ENCODE measurements around the gene ACACB.

ACACB gene

GRCh38 chr12:109277255-109277898, 161.0 kb downstream of the ACACB start:
- no peak for DNase-seq (ENCODE audit: low read depth in 2 of 2)

GRCh38 chr12:109277899-109278762, 161.7 kb downstream of the ACACB start:
- no peak for DNase-seq (ENCODE audit: low read depth in 2 of 2)

GRCh38 chr12:109278912-109279311, 162.5 kb downstream of the ACACB start:
- no peak for DNase-seq (ENCODE audit: low read depth in 2 of 2)

DNA sequence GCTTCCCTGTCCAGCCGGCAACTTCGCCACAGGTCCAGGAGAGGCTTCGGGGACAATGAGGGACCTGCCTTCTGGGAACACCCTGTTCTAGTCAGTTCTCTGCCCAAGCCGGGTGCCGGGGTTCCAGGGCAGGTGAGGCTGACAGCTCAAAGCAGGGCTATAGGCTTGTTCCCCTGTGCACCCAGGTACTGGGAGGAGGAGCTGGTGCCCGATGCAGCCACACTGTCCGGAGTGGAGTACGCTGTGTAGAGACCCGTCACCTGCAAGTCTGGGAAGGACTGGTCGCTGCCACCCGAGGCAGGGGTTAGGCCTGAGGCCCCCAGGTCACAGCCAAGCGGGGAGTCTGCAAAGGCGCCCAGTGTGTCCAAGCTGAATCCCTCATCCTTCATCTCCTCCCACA, 163.1 kb downstream of the ACACB start:
- no peak for DNase-seq (ENCODE audit: low read depth in 2 of 2)

DNA sequence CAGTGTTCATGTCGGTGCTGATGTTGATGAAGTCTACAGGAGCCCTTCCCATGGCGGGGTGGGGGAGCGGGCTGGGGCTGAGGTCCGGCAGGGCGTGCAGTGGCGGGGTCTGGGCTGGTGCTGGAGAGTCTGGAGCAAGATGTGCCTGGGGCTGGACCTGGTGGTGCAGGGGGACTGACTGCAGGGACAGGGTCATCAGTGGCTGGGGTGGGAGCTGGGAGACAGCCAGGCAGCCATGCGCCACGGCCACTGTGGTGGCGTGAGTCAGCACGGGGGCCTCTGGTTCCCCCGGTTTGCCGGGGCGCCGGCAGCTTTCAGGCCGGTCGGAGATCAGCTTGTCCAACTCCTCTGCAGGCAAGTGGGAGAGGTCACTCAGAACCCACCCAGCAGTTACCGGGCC, 165.1 kb downstream of the ACACB start:
- DNase-seq (ENCODE audit: low read depth in 2 of 2) = no peak

DNA sequence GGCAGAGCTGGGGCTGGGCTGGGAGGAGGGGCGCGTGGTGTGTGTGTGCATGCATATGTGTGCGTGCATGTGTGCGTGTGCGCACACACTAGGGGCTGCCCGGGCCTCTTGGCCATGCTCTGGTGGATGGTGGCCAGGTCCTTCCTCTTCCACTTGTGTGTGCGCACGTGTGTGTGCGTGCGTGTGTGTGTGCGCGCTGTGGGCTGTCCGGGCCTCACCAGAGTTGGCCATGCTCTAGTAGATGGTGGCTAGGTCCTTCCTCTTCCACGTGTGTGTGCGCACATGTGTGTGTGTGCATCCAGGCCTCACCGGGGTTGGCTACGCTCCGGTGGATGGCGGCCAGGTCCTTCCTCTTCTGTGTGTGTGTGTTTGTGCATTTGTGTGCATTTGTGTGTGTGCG, 168.0 kb downstream of the ACACB start:
- DNase-seq (ENCODE audit: low read depth in 2 of 2) = no peak

- DNase-seq (ENCODE audit: low read depth in 2 of 2) = no peak
Measured at GRCh38 chr12:109286252-109286651, 169.9 kb downstream of the ACACB start.

DNA sequence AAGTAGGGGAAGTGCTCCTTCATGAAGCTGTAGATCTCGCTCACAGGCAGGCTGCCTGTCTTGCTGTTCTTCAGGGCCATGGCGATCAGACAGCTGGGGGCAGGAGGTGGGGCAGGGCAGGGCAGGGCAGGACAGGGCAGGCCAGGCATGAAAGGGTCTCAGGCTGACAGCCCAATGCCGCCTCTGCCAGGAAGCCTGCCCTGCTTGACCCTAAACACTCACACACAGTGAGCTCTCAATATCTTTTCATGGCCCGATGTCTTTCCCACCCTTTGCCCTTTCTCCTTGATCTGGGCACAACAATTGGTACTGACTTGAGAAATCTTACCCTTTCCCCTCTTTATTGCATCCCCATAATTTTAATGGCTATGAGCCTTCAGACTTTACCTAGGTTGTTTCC, 170.3 kb downstream of the ACACB start:
- DNase-seq (ENCODE audit: low read depth in 2 of 2) = no peak

- DNase-seq (ENCODE audit: low read depth in 2 of 2) = no peak
Measured at GRCh38 chr12:109287181-109287580, 170.8 kb downstream of the ACACB start.

DNA sequence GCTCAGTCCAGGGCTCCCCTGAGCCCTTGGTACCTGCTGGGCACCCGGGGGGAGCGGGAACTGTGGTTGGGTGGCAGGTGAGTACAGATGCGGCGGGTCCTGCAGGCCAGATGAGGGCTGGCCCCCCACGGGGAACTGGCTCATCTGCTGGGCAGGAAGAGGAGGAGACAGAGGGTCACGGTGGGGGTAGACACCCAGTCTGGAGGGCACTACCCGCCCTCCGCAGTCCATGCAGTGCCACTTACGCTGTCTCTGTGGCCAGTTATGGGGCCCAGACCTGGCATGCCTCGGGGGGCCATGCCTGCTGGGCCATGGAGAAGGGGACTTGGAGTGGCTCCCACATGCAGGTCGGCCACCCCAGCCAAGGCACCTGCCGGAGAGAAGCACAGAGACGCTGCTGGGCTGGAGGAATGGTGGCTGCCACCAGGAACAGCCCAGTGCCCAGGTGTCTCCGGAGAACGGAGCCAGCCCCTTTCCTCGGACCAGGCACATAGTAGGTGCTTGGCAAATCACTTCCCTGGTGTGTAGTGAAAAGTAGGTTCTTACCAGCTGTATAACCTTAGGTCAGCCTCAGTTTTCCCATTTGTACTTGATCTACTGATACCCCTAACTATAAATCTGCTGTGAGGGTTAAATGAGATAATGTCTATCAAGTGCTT, 171.6 kb downstream of the ACACB start:
- no peak for DNase-seq (ENCODE audit: low read depth in 2 of 2)

GRCh38 chr12:109288571-109288970, 172.2 kb downstream of the ACACB start:
- no peak for DNase-seq (ENCODE audit: low read depth in 2 of 2)

DNA sequence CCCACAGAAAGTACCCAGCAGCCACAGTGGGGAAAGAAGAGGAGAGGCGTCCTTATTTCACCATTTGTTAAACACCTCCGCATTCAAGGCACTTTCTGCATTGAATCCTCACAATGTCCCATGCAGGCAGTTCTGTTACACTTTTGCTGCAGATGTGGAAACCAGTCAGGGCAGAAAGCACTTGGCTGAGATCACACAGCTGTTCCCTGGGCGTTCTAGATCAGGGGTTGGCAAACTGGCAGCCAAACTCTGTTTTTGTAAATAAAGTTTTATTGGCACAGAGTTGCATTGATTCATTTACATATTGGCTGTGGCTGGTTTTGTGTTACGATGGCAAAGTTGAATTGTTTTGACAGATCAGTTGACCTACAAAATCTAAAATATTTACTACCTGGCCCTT, 172.6 kb downstream of the ACACB start:
- no peak for DNase-seq (ENCODE audit: low read depth in 2 of 2)

DNA sequence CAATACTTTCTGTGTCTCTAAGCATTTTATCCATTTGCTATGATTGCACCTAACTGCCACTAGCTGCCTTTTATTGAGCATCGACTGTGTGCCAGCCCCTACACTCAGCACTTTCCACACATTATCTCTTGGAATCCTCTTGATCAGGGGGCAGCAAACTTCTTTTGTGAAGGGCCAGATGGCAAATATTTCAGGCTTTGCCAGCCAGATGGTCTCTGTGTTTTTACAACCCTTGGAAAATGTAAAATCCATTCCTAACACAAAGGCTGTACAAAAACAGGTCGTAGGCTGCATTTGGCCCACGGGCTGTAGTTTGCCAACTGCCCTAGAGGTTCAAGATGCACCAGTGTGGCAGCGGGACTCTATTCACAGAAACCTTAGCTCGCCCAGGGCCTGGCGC, 173.2 kb downstream of the ACACB start:
- DNase-seq (ENCODE audit: low read depth in 2 of 2) = no peak

DNA sequence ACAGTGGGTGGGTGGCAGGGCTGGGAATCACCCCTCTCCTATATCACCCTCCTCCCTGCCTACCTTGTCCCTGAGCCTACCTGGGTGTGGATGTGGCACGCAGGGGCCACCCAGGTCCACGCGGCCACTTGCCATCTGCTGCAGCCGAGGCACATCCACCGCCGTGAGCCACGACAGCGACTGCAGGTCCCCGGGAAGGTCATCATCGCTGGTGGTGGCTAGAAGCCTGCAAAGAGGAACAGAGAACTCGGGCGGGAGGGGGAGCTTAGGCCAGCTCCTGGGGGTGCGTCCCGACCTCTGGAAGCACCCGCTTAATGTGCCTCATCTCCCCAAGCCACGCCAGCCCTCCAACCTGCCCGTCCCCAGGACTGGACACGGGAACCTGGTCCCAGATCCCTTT, 173.7 kb downstream of the ACACB start:
- DNase-seq (ENCODE audit: low read depth in 2 of 2) = no peak

- DNase-seq (ENCODE audit: low read depth in 2 of 2) = no peak
Measured at GRCh38 chr12:109291117-109291516, 174.7 kb downstream of the ACACB start.

DNA sequence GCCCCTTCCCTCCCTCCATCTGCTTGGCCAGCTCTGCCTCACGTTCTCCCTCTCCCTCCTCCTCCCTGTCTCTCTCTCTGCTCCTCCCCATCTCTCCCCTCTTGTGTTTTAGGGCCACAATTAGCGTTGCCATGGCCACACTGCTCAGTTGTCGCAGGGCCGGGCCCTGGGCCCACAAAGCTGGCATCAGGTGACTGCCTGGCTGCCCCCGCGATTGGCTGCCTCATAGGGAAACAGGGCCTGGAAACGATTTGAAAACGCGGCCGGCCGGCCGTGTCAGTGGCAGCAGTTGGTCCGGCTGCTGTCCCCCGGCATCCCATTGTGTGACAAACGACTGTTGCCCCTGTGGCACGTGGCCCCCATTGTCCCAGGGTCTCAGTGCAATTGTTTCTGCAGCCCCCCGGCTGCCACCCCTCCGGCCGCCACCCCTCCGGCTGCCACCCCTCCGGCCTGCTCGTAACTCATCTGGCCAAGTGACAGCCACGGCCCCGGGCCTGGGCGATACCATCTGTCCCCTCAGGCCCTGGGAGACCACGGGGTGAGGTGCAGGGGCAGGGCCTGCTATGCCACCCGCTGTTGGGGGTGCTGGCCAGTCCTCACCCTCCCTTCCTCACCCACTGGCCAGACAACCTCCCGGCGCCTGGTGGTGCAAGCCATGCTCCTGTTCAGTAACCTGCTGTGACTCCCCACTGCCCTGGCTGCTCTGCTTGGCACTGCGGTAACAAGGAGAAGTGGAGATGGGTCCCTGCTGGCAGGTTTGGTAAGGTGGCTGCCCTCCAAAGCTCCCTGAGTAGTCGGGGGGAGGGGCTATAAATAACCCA, 175.3 kb downstream of the ACACB start:
- no peak for DNase-seq (ENCODE audit: low read depth in 2 of 2)

DNA sequence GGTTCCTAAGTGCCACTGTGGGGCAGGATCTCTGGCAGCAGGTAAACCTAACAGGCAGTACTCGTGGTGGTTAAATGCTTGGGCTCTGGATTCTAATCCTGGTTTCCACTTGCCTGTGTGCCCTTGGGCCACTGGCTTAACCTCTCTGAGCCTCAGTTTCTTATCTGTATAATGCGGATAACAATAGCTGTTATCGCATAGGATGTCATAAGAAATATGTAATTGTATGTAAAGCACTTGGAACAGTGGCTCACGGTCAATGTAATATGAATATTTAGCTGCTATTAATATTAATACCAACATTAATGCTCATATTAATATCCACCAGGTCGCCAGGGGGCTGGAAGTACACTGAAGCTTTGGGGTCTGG, 175.9 kb downstream of the ACACB start:
- no peak for DNase-seq (ENCODE audit: low read depth in 2 of 2)

DNA sequence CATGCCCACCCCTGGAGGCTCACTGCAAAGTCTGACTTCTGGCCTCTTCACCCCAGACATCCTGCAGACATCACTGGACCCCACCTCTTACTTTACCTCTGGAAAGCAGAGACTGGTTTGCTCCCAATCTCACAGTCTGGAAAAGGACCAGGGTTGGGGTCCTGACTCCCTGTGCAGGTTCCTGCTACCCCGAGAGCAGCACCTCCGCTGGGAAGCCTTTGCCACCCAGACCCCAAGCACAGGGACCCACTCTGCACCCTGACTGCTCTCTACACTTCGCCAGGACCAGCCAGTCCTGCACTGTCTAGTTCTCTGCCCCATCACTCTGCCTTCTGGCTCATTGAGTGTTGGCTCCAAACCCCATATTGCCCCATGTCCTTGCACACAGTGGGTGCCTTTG, 176.7 kb downstream of the ACACB start:
- DNase-seq (ENCODE audit: low read depth in 2 of 2) = no peak

GRCh38 chr12:109294286-109294796, 178.0 kb downstream of the ACACB start:
- DNase-seq (ENCODE audit: low read depth in 2 of 2) = no peak

- no peak for DNase-seq (ENCODE audit: low read depth in 2 of 2)
Measured at GRCh38 chr12:109295764-109296425, 179.5 kb downstream of the ACACB start.

DNA sequence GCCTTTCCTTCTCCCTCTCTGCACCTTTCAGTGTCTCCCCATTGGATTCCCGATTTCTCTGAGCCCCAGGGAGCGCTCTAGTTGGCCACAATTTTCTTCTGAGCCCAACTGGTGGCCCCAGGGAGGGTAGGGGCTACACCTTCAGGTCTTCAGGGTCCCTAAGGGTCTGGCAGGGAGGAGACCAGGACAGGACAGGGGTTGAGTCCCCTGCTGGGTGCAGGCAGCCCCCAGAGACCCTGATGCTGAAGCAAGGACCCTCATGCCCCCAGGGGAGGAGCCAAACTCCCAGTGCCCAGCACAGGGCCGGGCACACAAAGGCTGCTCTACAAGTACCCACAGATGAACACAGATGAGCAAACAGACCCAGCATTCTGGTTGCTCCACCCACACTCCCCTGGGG, 180.0 kb downstream of the ACACB start:
- no peak for DNase-seq (ENCODE audit: low read depth in 2 of 2)
